NCI-H1105 treated with DMSO at 0.1 percent for 48 hours (cell line): Measurements from ENCODE around the gene MEIOSIN.

Source experiments
- DNase-seq: peaks from one replicate; lab custom pipeline; 2025; lab: John Stamatoyannopoulos, UW

The MEIOSIN gene

GRCh38 chr19:45765702-45766295 lies 32.6 kb downstream of the MEIOSIN start:
- DNase-seq, result no peak

GRCh38 chr19:45766296-45766868 lies 33.1 kb downstream of the MEIOSIN start:
- no peak for DNase-seq

- DNase-seq, result no peak
Measured at GRCh38 chr19:45766869-45767346, 33.7 kb downstream of the MEIOSIN start.

- peak; percentile 12 for DNase-seq
Measured at GRCh38 chr19:45767410-45767880, 34.2 kb downstream of the MEIOSIN start.

- peak; percentile 23 for DNase-seq
Measured at GRCh38 chr19:45767881-45768654, 34.8 kb downstream of the MEIOSIN start.

- peak; percentile 23 for DNase-seq
Measured at GRCh38 chr19:45768655-45768983, 35.4 kb downstream of the MEIOSIN start.

GRCh38 chr19:45768984-45769782 lies 35.9 kb downstream of the MEIOSIN start, which contains the start of gene SIX5:
TSS of gene SIX5 (minus strand) at chr19:45769252. CDS start at chr19:45768844, 408 bp downstream.
- peak; percentile 96 for DNase-seq

- peak; percentile 55 for DNase-seq
Measured at GRCh38 chr19:45769821-45770191, 36.6 kb downstream of the MEIOSIN start.

GRCh38 chr19:45770192-45771101 lies 37.2 kb downstream of the MEIOSIN start:
- peak; percentile 99 for DNase-seq

GRCh38 chr19:45771311-45771933 lies 38.2 kb downstream of the MEIOSIN start:
- DNase-seq, result no peak

- no peak for DNase-seq
Measured at GRCh38 chr19:45772130-45772840, 39.0 kb downstream of the MEIOSIN start.

GRCh38 chr19:45772912-45773311 lies 39.7 kb downstream of the MEIOSIN start:
- DNase-seq, result no peak

GRCh38 chr19:45773384-45773783 lies 40.1 kb downstream of the MEIOSIN start:
- no peak for DNase-seq

- DNase-seq, result no peak
Measured at GRCh38 chr19:45774765-45775164, 41.5 kb downstream of the MEIOSIN start.

- DNase-seq, result no peak
Measured at GRCh38 chr19:45777395-45777961, 44.2 kb downstream of the MEIOSIN start.

- no peak for DNase-seq
Measured at GRCh38 chr19:45778010-45778661, 44.9 kb downstream of the MEIOSIN start.

- peak; percentile 89 for DNase-seq
Measured at GRCh38 chr19:45779231-45780145, 46.2 kb downstream of the MEIOSIN start.

GRCh38 chr19:45780146-45780447 lies 46.9 kb downstream of the MEIOSIN start:
- DNase-seq, result peak; percentile 53
